PFSK-1 (cell line): Measurements from ENCODE around the gene HOXA5.

Source experiments
- POLR2AphosphoS5 ChIP-seq: IDR thresholded peaks from 2 replicates; pipeline ENCODE4 v1.6.1; 2012; ENCODE audit warnings: low read depth, mild to moderate bottlenecking, control low read depth, low read length, moderate library complexity
- TAF1 ChIP-seq: IDR thresholded peaks from 2 replicates; pipeline ENCODE4 v1.6.1; 2012; ENCODE audit warnings: low read length, control low read depth, borderline replicate concordance; ENCODE audit not compliant: insufficient read depth
- TF ChIP-seq, protein P1 (sequence below), 2 experiments: IDR thresholded peaks; 2 replicates each; pipeline versions ENCODE4 v1.6.1 to v1.8.0; 2011 to 2012; ENCODE audit warnings: low read depth in 2 of 2, low read length in 2 of 2, control low read depth in 1 of 2, inconsistent platforms in 1 of 2, mild to moderate bottlenecking in 1 of 2, moderate library complexity in 1 of 2; ENCODE audit not compliant: insufficient read depth in 1 of 2

DNA sequence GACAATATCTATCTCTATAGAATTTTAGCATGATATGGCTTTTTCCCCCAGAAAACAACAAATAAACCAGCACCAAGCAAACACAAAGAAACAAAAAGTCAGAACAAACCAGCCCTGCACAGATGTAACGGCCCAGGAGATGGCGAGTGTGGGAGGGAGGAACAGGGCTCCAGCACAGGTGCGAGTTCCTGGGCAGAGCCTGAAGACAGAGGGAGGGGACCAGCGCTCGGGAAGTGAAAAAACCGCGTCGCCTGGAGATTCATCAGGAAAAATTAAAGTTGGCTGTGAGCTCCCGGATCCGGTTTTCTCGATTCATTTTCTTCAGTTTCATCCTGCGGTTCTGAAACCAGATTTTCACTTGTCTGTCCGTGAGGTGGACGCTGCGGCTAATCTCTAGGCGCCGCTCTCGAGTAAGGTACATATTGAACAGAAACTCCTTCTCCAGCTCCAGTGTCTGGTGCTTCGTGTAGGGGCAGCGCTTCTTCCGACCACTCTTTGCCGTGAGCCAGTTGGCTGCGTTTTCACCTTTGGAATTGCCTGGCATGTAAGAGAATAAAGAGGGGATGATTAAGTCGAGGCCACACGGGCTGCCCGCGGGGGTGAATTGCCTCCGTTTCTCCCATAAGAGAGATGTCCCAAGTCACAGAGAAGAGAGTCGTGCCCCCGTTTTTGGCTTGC is 28.3 kb upstream of the HOXA5 start:
- TF ChIP-seq, protein P1, sequence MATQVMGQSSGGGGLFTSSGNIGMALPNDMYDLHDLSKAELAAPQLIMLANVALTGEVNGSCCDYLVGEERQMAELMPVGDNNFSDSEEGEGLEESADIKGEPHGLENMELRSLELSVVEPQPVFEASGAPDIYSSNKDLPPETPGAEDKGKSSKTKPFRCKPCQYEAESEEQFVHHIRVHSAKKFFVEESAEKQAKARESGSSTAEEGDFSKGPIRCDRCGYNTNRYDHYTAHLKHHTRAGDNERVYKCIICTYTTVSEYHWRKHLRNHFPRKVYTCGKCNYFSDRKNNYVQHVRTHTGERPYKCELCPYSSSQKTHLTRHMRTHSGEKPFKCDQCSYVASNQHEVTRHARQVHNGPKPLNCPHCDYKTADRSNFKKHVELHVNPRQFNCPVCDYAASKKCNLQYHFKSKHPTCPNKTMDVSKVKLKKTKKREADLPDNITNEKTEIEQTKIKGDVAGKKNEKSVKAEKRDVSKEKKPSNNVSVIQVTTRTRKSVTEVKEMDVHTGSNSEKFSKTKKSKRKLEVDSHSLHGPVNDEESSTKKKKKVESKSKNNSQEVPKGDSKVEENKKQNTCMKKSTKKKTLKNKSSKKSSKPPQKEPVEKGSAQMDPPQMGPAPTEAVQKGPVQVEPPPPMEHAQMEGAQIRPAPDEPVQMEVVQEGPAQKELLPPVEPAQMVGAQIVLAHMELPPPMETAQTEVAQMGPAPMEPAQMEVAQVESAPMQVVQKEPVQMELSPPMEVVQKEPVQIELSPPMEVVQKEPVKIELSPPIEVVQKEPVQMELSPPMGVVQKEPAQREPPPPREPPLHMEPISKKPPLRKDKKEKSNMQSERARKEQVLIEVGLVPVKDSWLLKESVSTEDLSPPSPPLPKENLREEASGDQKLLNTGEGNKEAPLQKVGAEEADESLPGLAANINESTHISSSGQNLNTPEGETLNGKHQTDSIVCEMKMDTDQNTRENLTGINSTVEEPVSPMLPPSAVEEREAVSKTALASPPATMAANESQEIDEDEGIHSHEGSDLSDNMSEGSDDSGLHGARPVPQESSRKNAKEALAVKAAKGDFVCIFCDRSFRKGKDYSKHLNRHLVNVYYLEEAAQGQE (IDR thresholded peaks at IDR 0.05; ENCODE audit: insufficient read depth in 1 of 2, low read depth in 2 of 2, low read length in 2 of 2) = no peak
- no peak for TF ChIP-seq POLR2AphosphoS5
- TF ChIP-seq TAF1 = no peak
